HepG2 (cell line): ENCODE measurements around the gene KCNK17. TPM values are rescaled to one million over a fixed set of nuclear protein-coding genes. Genes with fewer than 3 reads are reported as not detected.

Experiments used
- ATAC-seq: fragments of 200-7000 bp; cut with Tn5 transposase; 3 replicates; pipeline ENCODE4 v1.9.1; 2020; ENCODE audit warnings: mild to moderate bottlenecking, moderate library complexity
- BruUV-seq: library from RNA; stranded (reverse); fragments of 400-500 nt; replicated peaks from 2 replicates; lab custom pipeline; 2021; lab: Mats Ljungman, UMichigan
- CTCF ChIA-PET: fragments of 300-600 bp; formaldehyde crosslinking; extraction: SDS; loops from one replicate; lab custom pipeline; 2021; ENCODE audit warnings: low total read pairs, inconsistent platforms, low intra/inter-chr PET ratio; lab: Yijun Ruan, JAX
- POLR2A ChIA-PET: fragments of 350-600 bp; sonication (Branson Sonifier 250); formaldehyde crosslinking; loops from one replicate; lab custom pipeline; 2020; ENCODE audit warnings: antibody characterized with exemption, inconsistent platforms; lab: Yijun Ruan, JAX
- DNase-seq: peaks from one replicate; pipeline ENCODE4 v3.0.0-alpha.2; 2015; ENCODE audit warnings: low spot score
- FAIRE-seq: peaks from 3 replicates; lab custom pipeline; 2011; peaks lifted over from hg19 to GRCh38; lab: Jason Lieb, UNC
- H2AFZ ChIP-seq: one replicate; pipeline ENCODE4 v1.6.1; 2011; ENCODE audit warnings: low read length, inconsistent platforms
- H3K27ac ChIP-seq: fragments of 300-600 bp; 3 replicates; pipeline ENCODE4 v1.8.0; 2011; ENCODE audit warnings: mixed run types, mild to moderate bottlenecking, mixed read lengths, low read length, inconsistent platforms; ENCODE audit not compliant: insufficient read depth; ENCODE audit errors: extremely low read length
- H3K27me3 ChIP-seq, 2 experiments: fragments of 200-600 bp in 1 of 2; 2 replicates in 1 of 2; 3 replicates in 1 of 2; pipeline versions ENCODE4 v1.6.0 to v1.8.0; 2011; ENCODE audit warnings: low read length in 2 of 2, mild to moderate bottlenecking in 2 of 2, moderate library complexity in 2 of 2, inconsistent platforms in 1 of 2; ENCODE audit not compliant: insufficient read depth in 2 of 2, control insufficient read depth in 1 of 2
- H3K36me3 ChIP-seq, 2 experiments: fragments of 200-600 bp in 1 of 2; replicated peaks in 1 of 2; 2 replicates in 1 of 2; 3 replicates in 1 of 2; pipeline versions ENCODE4 v1.5.1 to v1.8.0; 2011; ENCODE audit warnings: low read length in 2 of 2, inconsistent platforms in 1 of 2; ENCODE audit not compliant: insufficient read depth in 2 of 2, control insufficient read depth in 1 of 2
- H3K4me1 ChIP-seq: 2 replicates; pipeline ENCODE4 v1.5.1; 2012; ENCODE audit warnings: low read length, inconsistent platforms; ENCODE audit not compliant: insufficient read depth
- H3K4me2 ChIP-seq: 2 replicates; pipeline ENCODE4 v1.6.0; 2011; ENCODE audit warnings: low read depth, low read length, inconsistent platforms
- H3K4me3 ChIP-seq, 3 experiments: fragments of 200-600 bp in 1 of 3; sonication (generic), shearing (Covaris generic) in 1 of 3; replicated peaks in 1 of 3; 2 replicates each; pipeline ENCODE4 v1.5.1; 2011 to 2016; ENCODE audit warnings: low read length in 3 of 3, inconsistent platforms in 2 of 3, low read depth in 2 of 3, mild to moderate bottlenecking in 2 of 3, control low read depth in 1 of 3, mixed read lengths in 1 of 3; ENCODE audit not compliant: insufficient read depth in 1 of 3
- H3K79me2 ChIP-seq: one replicate; pipeline ENCODE4 v1.6.1; 2011; ENCODE audit warnings: low read length, inconsistent platforms; ENCODE audit not compliant: insufficient read depth
- H3K9ac ChIP-seq: 2 replicates; pipeline ENCODE4 v1.6.0; 2011; ENCODE audit warnings: mild to moderate bottlenecking, low read depth, low read length, inconsistent platforms; ENCODE audit not compliant: insufficient read depth
- H3K9me3 ChIP-seq: 2 replicates; pipeline ENCODE4 v1.5.1; 2012; ENCODE audit warnings: mild to moderate bottlenecking, low read length
- H4K20me1 ChIP-seq: 2 replicates; pipeline ENCODE4 v1.6.0; 2011; ENCODE audit warnings: inconsistent platforms, mild to moderate bottlenecking, low read length, moderate library complexity; ENCODE audit not compliant: insufficient read depth
- E2F2 ChIP-seq: sonication (generic); formaldehyde crosslinking; IDR thresholded peaks from 2 replicates; pipeline ENCODE4 v1.4.0; 2020; ENCODE audit warnings: missing genetic modification reagents, borderline replicate concordance
- SIX1 ChIP-seq: sonication (generic); formaldehyde crosslinking; IDR thresholded peaks from 2 replicates; pipeline ENCODE4 v1.4.0; 2020; ENCODE audit warnings: missing genetic modification reagents, borderline replicate concordance
- TCF7L2 ChIP-seq: IDR thresholded peaks from 2 replicates; pipeline ENCODE4 v1.6.1; 2011; ENCODE audit warnings: mild to moderate bottlenecking, low read depth, low read length, moderate library complexity
- TMF1 ChIP-seq: sonication (generic); formaldehyde crosslinking; IDR thresholded peaks from 2 replicates; pipeline ENCODE4 v1.8.1; 2022; ENCODE audit warnings: low read depth, missing genetic modification reagents
- ZBTB25 ChIP-seq: IDR thresholded peaks from 2 replicates; pipeline ENCODE4 v1.6.1; 2018; ENCODE audit warnings: missing genetic modification reagents
- ZFP36L1 ChIP-seq: sonication (generic); formaldehyde crosslinking; IDR thresholded peaks from 2 replicates; pipeline ENCODE4 v1.8.0; 2022; ENCODE audit warnings: mild to moderate bottlenecking, missing genetic modification reagents, moderate library complexity
- ZMYM2 ChIP-seq: sonication (generic); formaldehyde crosslinking; IDR thresholded peaks from 2 replicates; pipeline ENCODE4 v1.8.0; 2022; ENCODE audit warnings: mild to moderate bottlenecking, missing genetic modification reagents
- ZNF354B ChIP-seq: sonication (generic); formaldehyde crosslinking; IDR thresholded peaks from 2 replicates; pipeline ENCODE4 v1.8.0; 2022; ENCODE audit warnings: mild to moderate bottlenecking, missing genetic modification reagents
- ZNF383 ChIP-seq: sonication (generic); formaldehyde crosslinking; IDR thresholded peaks from 2 replicates; pipeline ENCODE4 v1.4.0; 2020; ENCODE audit warnings: missing genetic modification reagents, mild to moderate bottlenecking, borderline replicate concordance
- ZNF569 ChIP-seq: sonication (generic); formaldehyde crosslinking; IDR thresholded peaks from 2 replicates; pipeline ENCODE4 v1.5.0; 2020; ENCODE audit warnings: mild to moderate bottlenecking, missing genetic modification reagents, moderate library complexity, borderline replicate concordance
- WGBS: methylation state at CpG from one replicate; pipeline ENCODE4 v1.1.6; 2017; ENCODE audit warnings: low lambda C conversion rate; 5-methylcytosine and 5-hydroxymethylcytosine counted together
- in situ Hi-C: cut with HindIII; loops from 2 replicates; pipeline ENCODE4 v1.10.0; 2017; ENCODE audit warnings: low pct_unique_long_range_greater_than_20kb; ENCODE audit not compliant: extremely low pct_ligation_motif_present
- intact Hi-C: fragments of 100-400 bp; cut with micrococcal nuclease; formaldehyde crosslinking; loops from one replicate; pipeline ENCODE4 v1.10.0; 2022; ENCODE audit not compliant: unreplicated experiment
- polyA plus RNA-seq, 8 experiments: library from polyadenylated mRNA; depleted of rRNA in 3 of 8; stranded (reverse) in 7 of 8; unstranded in 1 of 8; fragments of >200 nt; fragmentation: Illumina TruSeq in 4 of 8; extraction: Trizol in 4 of 8; gene quantifications; 2 replicates each; pipeline versions ENCODE4 v1.2.1 to v1.2.3, GENCODE V29; 2011 to 2016; ENCODE audit warnings: low read depth in 4 of 8, missing spikeins in 1 of 8, mixed read lengths in 1 of 8; ENCODE audit not compliant: insufficient read depth in 1 of 8
- total RNA-seq, 5 experiments: library from RNA; depleted of rRNA; stranded (reverse); fragments of >200 nt; fragmentation: Illumina TruSeq; extraction: Trizol; gene quantifications; 2 replicates each; pipeline ENCODE4 v1.2.3, GENCODE V29; 2016; ENCODE audit warnings: low read depth in 1 of 5
- TF ChIP-seq, protein P1 (sequence below): sonication (generic); formaldehyde crosslinking; IDR thresholded peaks from 2 replicates; pipeline ENCODE4 v1.5.0; 2020; ENCODE audit warnings: mild to moderate bottlenecking, missing genetic modification reagents
- TF ChIP-seq, protein P2 (sequence below): sonication (generic); formaldehyde crosslinking; IDR thresholded peaks from 2 replicates; pipeline ENCODE4 v1.9.0; 2021; ENCODE audit warnings: missing genetic modification reagents, mild to moderate bottlenecking, borderline replicate concordance

Gene KCNK17
- total and polyA plus RNA-seq, 2 of the 13 experiments (the other 11 are each of a cell fraction or from before 2014, with no cell fraction given): not detected

- H3K27me3 ChIP-seq: peaks cover 0 to 17% of the 10 kb centered on the region in 2 experiments; a peak in 3 of 5 replicates
- CTCF ChIA-PET: no interaction called here
- in situ Hi-C loops: no loop called here
These were observed 13.3 kb upstream of the KCNK17 start for GRCh38 chr6:39327507-39327906.

DNA sequence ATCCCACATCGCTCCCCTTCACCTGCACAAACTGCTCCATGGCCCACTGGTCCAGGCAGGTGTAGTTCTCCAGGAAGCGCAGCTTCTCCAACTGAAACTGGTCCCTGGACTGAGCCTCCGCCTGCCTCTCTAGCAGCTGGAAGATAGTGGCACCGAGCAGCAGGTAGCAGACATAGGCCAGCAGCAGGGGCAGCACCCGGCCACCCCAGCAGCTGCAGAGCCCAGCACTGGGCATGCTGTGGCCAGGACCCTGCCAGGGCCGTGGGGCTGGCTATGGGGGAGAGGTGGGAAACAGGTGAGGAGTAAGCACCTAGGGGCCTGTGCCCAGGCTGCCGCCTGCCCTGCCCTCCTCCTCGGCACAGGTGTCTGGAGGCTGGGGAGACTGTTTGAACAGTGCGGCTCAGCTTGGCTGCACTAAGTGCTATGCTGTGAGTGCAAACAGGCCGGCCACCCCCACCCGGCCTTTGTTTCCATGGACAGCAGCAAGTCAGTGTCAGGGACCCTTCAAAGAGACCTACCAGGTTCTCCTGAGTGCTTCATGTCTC, 8.2 kb upstream of the KCNK17 start, which contains the start of gene KCNK16:
TSS of gene KCNK16 (minus strand) at position 397 of the 545 bp plus-strand sequence. CDS start at position 235, 162 bp downstream.
- Histone ChIP-seq H3K27me3 (peaks cover 0 to 16% of the 10 kb centered on the region in 2 experiments; a peak in 3 of 5 replicates), H2AFZ (no peak within 1 kb of the TSS), H3K9me3 (no peaks in the 10 kb centered on the region), H3K36me3 (no peaks in the 10 kb centered on the region), H3K9ac (no peak within 1 kb of the TSS), H3K27ac (no peak within 1 kb of the TSS), H4K20me1 (no peaks in the 10 kb centered on the region), H3K4me3 (no peak within 1 kb of the TSS), H3K4me1 (no peaks in the 10 kb centered on the region), H3K79me2 (no peaks in the 10 kb centered on the region), H3K4me2 (no peak within 1 kb of the TSS)
- no peak for DNase-seq
- BruUV-seq: no TSS peak
- in situ Hi-C loops (no loop called here), intact Hi-C loops (no loop called here)
- WGBS: 9% methylated on average over 8 of the region's 11 CpGs
- ChIA-PET CTCF (no interaction called here), POLR2A (no interaction called here)
- FAIRE-seq: no peak
- ATAC-seq: no peak; the same call in 1 of the 3 replicates
- TF ChIP-seq, protein P1, sequence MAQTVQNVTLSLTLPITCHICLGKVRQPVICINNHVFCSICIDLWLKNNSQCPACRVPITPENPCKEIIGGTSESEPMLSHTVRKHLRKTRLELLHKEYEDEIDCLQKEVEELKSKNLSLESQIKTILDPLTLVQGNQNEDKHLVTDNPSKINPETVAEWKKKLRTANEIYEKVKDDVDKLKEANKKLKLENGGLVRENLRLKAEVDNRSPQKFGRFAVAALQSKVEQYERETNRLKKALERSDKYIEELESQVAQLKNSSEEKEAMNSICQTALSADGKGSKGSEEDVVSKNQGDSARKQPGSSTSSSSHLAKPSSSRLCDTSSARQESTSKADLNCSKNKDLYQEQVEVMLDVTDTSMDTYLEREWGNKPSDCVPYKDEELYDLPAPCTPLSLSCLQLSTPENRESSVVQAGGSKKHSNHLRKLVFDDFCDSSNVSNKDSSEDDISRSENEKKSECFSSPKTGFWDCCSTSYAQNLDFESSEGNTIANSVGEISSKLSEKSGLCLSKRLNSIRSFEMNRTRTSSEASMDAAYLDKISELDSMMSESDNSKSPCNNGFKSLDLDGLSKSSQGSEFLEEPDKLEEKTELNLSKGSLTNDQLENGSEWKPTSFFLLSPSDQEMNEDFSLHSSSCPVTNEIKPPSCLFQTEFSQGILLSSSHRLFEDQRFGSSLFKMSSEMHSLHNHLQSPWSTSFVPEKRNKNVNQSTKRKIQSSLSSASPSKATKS: no peak
- TF ChIP-seq E2F2 (CRISPR knock-in tag) (no peak), TMF1 (CRISPR knock-in tag) (no peak), ZNF354B (no peak), SIX1 (CRISPR knock-in tag) (no peak), TCF7L2 (no peak)
- TF ChIP-seq, protein P2, sequence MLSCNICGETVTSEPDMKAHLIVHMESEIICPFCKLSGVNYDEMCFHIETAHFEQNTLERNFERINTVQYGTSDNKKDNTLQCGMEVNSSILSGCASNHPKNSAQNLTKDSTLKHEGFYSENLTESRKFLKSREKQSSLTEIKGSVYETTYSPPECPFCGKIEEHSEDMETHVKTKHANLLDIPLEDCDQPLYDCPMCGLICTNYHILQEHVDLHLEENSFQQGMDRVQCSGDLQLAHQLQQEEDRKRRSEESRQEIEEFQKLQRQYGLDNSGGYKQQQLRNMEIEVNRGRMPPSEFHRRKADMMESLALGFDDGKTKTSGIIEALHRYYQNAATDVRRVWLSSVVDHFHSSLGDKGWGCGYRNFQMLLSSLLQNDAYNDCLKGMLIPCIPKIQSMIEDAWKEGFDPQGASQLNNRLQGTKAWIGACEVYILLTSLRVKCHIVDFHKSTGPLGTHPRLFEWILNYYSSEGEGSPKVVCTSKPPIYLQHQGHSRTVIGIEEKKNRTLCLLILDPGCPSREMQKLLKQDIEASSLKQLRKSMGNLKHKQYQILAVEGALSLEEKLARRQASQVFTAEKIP (CRISPR knock-in tag): no peak

More at GRCh38 chr6:39327507-39327906, 13.3 kb upstream of the KCNK17 start:
- no peak overlapping the region for H3K4me2 ChIP-seq
- no peaks in the 10 kb centered on the region for H3K79me2 ChIP-seq
- DNase-seq: no peak
- no peaks in the 10 kb centered on the region for H3K36me3 ChIP-seq
- WGBS: 13% methylated on average over 5 of the region's 5 CpGs
- H3K27ac ChIP-seq: no peak overlapping the region
- H3K4me1 ChIP-seq: no peaks in the 10 kb centered on the region
- BruUV-seq: no TSS peak
- POLR2A ChIA-PET: no interaction called here
- intact Hi-C loops: no loop called here
- no peaks in the 10 kb centered on the region for H4K20me1 ChIP-seq
- TF ChIP-seq ZBTB25 (no peak), ZNF383 (no peak), ZMYM2 (no peak), ZNF569 (CRISPR knock-in tag) (no peak), ZFP36L1 (no peak)
- no peaks in the 10 kb centered on the region for H3K9me3 ChIP-seq
- no peak overlapping the region for H3K4me3 ChIP-seq
- H2AFZ ChIP-seq: no peak overlapping the region
- no peak overlapping the region for H3K9ac ChIP-seq
- FAIRE-seq: no peak
- ATAC-seq: no peak
